Lower leg skin (tissue), 3 donors: ENCODE results near the gene ZC3H10.

Source experiments
- POLR2A ChIP-seq, 2 donors: fragments of 450-650 bp; IDR thresholded peaks; one replicate each; pipeline ENCODE4 v1.6.1; 2016 to 2017; ENCODE audit warnings: antibody characterized with exemption in 2 of 2, mild to moderate bottlenecking in 1 of 2, moderate library complexity in 1 of 2
- TF ChIP-seq, protein P1 (sequence below), 3 donors: fragments of 450-650 bp; IDR thresholded peaks; one replicate each; pipeline ENCODE4 v1.5.1; 2016; ENCODE audit warnings: antibody characterized with exemption in 3 of 3, mild to moderate bottlenecking in 3 of 3, moderate library complexity in 2 of 3

DNA sequence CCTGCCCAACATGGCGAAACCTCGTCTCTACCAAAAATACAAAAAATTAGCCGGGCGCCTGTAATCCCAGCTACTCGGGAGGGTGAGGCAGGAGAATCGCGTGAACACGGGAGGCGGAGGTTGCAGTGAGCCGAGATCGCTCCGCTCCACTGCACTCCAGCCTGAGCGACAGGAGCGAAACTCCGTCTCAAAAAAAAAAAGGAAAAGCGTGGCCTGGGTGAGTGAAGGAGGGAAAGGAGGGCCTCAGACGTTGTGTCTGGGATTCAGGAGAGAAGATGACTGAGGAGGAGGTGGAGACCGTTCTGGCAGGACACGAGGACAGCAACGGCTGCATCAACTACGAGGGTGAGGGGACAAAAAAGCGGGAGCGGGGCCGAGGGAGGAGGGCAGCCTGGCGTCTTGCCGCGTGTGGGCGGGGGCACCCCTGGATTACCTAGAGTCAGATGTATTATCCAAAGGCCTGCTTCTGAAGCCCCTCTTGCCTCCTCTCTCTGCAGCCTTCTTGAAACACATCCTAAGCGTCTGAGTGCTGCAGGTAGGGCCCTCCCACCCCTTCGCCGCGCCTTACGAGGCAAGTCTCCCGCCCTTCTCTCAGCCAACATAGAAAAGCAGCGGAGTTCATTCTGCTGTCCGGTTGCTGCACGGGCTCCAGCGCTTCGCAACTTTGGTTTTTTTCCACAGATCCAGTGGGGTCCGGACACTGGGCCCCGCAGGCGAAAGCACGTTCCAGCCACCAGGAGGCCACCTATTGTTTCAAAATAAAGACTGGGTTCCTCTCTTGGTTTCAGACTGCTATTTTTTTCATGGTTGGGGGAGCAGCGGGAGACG lies 39.3 kb downstream of the ZC3H10 start:
- TF ChIP-seq, protein P1, sequence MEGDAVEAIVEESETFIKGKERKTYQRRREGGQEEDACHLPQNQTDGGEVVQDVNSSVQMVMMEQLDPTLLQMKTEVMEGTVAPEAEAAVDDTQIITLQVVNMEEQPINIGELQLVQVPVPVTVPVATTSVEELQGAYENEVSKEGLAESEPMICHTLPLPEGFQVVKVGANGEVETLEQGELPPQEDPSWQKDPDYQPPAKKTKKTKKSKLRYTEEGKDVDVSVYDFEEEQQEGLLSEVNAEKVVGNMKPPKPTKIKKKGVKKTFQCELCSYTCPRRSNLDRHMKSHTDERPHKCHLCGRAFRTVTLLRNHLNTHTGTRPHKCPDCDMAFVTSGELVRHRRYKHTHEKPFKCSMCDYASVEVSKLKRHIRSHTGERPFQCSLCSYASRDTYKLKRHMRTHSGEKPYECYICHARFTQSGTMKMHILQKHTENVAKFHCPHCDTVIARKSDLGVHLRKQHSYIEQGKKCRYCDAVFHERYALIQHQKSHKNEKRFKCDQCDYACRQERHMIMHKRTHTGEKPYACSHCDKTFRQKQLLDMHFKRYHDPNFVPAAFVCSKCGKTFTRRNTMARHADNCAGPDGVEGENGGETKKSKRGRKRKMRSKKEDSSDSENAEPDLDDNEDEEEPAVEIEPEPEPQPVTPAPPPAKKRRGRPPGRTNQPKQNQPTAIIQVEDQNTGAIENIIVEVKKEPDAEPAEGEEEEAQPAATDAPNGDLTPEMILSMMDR (IDR thresholded peaks at IDR 0.05) = peak in 1 of 3 donors; percentile 75
- TF ChIP-seq POLR2A (IDR thresholded peaks at IDR 0.05) = no peak
